Measurements from ENCODE around the gene C15orf39.

DNA sequence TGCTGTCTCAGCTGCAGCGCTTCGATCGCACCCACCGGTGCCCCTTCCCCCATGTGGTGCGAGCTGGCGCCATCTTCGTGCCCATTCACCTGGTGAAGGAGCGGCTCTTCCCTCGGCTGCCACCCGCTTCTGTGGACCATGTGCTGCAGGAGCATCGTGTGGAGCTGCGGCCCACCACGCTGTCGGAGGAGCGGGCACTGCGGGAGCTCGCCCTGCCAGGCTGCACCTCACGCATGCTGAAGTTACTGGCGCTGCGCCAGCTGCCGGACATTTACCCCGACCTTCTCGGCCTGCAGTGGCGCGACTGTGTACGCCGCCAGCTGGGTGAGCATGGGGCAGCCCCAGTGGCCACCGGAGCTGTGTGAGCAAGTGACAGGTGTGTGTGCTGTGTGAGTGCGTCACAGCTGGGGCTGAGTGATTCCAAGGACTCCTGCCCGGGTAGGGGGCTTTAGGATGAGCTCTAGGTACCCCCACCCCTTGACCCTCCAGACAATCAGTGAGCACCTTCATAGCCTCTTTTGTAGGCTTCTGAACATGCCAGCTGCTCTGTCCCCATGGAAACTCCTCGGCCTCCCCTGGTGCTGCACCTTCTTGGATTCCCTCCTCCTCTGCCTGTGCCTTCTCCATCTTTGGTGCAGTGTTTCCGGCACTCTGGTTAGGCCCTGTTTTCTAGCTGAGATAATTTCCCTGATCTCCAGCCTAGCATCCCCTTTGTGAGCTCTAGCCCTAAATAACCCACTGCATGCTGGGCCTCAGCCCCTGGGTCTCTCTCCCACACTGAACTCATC is 7.0 kb downstream of the C15orf39 start:
- TF ChIP-seq ZMYM3 (CRISPR knock-in tag; IDR thresholded peaks at IDR 0.05), result no peak
- TF ChIP-seq, protein P1, sequence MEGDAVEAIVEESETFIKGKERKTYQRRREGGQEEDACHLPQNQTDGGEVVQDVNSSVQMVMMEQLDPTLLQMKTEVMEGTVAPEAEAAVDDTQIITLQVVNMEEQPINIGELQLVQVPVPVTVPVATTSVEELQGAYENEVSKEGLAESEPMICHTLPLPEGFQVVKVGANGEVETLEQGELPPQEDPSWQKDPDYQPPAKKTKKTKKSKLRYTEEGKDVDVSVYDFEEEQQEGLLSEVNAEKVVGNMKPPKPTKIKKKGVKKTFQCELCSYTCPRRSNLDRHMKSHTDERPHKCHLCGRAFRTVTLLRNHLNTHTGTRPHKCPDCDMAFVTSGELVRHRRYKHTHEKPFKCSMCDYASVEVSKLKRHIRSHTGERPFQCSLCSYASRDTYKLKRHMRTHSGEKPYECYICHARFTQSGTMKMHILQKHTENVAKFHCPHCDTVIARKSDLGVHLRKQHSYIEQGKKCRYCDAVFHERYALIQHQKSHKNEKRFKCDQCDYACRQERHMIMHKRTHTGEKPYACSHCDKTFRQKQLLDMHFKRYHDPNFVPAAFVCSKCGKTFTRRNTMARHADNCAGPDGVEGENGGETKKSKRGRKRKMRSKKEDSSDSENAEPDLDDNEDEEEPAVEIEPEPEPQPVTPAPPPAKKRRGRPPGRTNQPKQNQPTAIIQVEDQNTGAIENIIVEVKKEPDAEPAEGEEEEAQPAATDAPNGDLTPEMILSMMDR (CRISPR knock-in tag; IDR thresholded peaks at IDR 0.05), result no peak
- TF ChIP-seq, protein P2, sequence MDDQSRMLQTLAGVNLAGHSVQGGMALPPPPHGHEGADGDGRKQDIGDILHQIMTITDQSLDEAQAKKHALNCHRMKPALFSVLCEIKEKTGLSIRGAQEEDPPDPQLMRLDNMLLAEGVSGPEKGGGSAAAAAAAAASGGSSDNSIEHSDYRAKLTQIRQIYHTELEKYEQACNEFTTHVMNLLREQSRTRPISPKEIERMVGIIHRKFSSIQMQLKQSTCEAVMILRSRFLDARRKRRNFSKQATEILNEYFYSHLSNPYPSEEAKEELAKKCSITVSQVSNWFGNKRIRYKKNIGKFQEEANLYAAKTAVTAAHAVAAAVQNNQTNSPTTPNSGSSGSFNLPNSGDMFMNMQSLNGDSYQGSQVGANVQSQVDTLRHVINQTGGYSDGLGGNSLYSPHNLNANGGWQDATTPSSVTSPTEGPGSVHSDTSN (CRISPR knock-in tag; IDR thresholded peaks at IDR 0.05; ENCODE audit: borderline replicate concordance), result no peak
- TF ChIP-seq EZH2 (conservative IDR thresholded peaks at IDR 0.05; ENCODE audit: low read depth, low read length), result no peak
- TF ChIP-seq SMARCC2 (IDR thresholded peaks at IDR 0.05), result no peak
- TF ChIP-seq ARNTL (CRISPR knock-in tag; IDR thresholded peaks at IDR 0.05), result no peak
- no peak for TF ChIP-seq ATF7-NPFF (CRISPR knock-in tag; IDR thresholded peaks at IDR 0.05; ENCODE audit: low read depth)
- no peak for TF ChIP-seq SP2 (CRISPR knock-in tag; IDR thresholded peaks at IDR 0.05)
- TF ChIP-seq, protein P3, sequence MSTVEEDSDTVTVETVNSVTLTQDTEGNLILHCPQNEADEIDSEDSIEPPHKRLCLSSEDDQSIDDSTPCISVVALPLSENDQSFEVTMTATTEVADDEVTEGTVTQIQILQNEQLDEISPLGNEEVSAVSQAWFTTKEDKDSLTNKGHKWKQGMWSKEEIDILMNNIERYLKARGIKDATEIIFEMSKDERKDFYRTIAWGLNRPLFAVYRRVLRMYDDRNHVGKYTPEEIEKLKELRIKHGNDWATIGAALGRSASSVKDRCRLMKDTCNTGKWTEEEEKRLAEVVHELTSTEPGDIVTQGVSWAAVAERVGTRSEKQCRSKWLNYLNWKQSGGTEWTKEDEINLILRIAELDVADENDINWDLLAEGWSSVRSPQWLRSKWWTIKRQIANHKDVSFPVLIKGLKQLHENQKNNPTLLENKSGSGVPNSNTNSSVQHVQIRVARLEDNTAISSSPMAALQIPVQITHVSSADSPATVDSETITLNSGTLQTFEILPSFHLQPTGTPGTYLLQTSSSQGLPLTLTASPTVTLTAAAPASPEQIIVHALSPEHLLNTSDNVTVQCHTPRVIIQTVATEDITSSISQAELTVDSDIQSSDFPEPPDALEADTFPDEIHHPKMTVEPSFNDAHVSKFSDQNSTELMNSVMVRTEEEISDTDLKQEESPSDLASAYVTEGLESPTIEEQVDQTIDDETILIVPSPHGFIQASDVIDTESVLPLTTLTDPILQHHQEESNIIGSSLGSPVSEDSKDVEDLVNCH (CRISPR knock-in tag; IDR thresholded peaks at IDR 0.05), result no peak
- no peak for TF ChIP-seq BHLHE40 (IDR thresholded peaks at IDR 0.05; ENCODE audit: low read length)
- TF ChIP-seq TAF1 (CRISPR knock-in tag; IDR thresholded peaks at IDR 0.05), result no peak
- TF ChIP-seq, protein P4, sequence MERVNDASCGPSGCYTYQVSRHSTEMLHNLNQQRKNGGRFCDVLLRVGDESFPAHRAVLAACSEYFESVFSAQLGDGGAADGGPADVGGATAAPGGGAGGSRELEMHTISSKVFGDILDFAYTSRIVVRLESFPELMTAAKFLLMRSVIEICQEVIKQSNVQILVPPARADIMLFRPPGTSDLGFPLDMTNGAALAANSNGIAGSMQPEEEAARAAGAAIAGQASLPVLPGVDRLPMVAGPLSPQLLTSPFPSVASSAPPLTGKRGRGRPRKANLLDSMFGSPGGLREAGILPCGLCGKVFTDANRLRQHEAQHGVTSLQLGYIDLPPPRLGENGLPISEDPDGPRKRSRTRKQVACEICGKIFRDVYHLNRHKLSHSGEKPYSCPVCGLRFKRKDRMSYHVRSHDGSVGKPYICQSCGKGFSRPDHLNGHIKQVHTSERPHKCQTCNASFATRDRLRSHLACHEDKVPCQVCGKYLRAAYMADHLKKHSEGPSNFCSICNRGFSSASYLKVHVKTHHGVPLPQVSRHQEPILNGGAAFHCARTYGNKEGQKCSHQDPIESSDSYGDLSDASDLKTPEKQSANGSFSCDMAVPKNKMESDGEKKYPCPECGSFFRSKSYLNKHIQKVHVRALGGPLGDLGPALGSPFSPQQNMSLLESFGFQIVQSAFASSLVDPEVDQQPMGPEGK (CRISPR knock-in tag; IDR thresholded peaks at IDR 0.05), result no peak
- TF ChIP-seq, protein P5, sequence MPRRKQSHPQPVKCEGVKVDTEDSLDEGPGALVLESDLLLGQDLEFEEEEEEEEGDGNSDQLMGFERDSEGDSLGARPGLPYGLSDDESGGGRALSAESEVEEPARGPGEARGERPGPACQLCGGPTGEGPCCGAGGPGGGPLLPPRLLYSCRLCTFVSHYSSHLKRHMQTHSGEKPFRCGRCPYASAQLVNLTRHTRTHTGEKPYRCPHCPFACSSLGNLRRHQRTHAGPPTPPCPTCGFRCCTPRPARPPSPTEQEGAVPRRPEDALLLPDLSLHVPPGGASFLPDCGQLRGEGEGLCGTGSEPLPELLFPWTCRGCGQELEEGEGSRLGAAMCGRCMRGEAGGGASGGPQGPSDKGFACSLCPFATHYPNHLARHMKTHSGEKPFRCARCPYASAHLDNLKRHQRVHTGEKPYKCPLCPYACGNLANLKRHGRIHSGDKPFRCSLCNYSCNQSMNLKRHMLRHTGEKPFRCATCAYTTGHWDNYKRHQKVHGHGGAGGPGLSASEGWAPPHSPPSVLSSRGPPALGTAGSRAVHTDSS (CRISPR knock-in tag; conservative IDR thresholded peaks at IDR 0.05), result no peak

All from HepG2 (cell line).